OCI-LY3 (cell line): ENCODE results near the gene ZC3H18.

ENCODE experiments used
- EZH2phosphoT487 ChIP-seq: fragments of 200-600 bp; shearing (Covaris generic); IDR thresholded peaks from 2 replicates; pipeline ENCODE4 v1.6.1; 2018; ENCODE audit warnings: antibody characterized with exemption, mixed run types, low read depth
- TF ChIP-seq, protein P1 (sequence below): fragments of 200-600, 300-600 bp; sonication (generic); IDR thresholded peaks from 2 replicates; pipeline ENCODE4 v1.5.1; 2014; ENCODE audit warnings: antibody characterized with exemption, low read length, low read depth

DNA sequence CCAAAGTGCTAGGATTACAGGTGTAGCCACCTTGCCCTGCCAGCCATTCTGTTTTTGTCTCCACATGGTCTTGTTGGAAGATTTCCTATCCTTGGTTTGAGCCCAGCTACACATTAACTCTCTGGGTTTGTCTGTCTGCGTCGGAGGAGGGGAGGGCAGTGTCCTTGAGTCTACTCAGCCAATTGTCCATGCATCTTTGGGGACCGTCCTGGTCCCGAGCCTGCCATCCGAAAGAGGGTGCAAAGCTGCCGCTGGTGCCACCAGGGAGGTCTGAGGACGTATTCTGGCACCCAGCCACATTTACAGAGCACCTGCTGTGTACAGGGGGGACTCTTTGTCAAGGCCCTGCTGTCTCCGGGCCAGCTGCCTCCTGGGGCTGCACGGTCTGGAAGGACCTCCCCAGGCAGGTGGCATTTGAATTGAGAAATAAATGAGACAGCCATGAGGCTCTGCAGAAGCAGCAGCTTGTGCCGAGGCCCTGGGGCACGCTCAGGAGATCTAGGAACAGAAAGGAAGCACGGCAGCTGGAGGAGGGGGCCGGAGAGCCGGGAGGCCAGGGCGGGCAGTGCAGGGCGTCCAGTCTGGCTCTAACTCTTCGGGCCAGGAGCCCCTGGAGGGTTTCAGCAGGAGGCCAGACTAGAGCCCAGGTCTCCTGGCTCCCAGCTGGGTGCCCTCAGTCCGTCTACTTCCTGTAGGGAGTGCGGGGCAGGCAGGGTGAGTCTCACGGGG, 79.2 kb downstream of the ZC3H18 start:
- TF ChIP-seq, protein P1, sequence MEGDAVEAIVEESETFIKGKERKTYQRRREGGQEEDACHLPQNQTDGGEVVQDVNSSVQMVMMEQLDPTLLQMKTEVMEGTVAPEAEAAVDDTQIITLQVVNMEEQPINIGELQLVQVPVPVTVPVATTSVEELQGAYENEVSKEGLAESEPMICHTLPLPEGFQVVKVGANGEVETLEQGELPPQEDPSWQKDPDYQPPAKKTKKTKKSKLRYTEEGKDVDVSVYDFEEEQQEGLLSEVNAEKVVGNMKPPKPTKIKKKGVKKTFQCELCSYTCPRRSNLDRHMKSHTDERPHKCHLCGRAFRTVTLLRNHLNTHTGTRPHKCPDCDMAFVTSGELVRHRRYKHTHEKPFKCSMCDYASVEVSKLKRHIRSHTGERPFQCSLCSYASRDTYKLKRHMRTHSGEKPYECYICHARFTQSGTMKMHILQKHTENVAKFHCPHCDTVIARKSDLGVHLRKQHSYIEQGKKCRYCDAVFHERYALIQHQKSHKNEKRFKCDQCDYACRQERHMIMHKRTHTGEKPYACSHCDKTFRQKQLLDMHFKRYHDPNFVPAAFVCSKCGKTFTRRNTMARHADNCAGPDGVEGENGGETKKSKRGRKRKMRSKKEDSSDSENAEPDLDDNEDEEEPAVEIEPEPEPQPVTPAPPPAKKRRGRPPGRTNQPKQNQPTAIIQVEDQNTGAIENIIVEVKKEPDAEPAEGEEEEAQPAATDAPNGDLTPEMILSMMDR, result no peak
- TF ChIP-seq EZH2phosphoT487, result no peak
